ENCODE measurements around the gene DYNLT2. TPM values are rescaled to one million over a fixed set of nuclear protein-coding genes. Genes with fewer than 3 reads are reported as not detected.

DYNLT2 gene
- total and polyA plus RNA-seq, 10 donors, result 2.8 to 3.9 (median 3.6) TPM

DNA sequence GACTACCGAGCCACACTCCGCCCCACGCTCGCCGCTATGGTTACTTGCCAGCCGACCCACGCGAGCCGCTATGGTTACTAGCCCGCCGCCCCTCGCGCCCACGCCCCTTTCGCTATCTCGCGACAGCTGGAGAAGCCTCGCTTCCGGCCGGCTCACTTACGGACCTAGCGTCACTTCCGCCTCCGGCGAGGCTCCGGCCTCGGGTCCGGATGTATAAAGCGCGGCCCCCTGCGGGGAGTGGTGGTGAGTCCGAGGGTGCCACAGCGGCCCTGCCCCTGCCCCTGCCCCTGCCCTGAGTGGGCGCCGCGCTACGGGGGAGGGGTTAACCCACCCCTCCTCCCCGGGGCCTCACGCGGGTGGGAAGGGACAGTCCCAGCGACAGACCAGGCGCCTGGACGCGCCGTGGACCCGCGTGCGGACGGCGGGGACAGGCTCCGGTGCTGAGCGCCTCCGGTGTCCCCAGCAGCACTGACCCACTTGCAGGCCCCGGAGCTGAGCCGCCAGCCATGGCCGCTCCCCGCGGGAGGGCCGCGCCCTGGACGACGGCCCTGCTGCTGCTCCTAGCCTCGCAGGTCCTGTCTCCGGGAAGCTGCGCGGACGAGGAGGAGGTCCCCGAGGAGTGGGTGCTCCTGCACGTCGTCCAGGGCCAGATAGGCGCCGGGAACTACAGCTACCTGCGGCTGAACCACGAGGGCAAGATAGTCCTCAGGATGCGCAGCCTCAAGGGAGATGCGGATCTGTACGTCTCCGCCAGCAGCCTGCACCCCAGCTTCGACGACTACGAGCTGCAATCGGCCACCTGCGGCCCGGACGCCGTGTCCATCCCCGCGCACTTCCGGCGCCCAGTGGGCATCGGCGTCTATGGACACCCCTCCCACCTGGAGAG lies 49.2 kb downstream of the DYNLT2 start, which contains the start of the genes C6orf120 and WDR27:
Gene C6orf120, plus strand, starts transcription at position 173 of the 886 bp plus-strand sequence. Its CDS starts 334 bp downstream, at position 507.
Gene WDR27, minus strand, starts transcription at position 76 of the 886 bp plus-strand sequence. CDS start 13,024 bp downstream, outside the sequence.
- H3K4me3 ChIP-seq, result peak within 1 kb of the TSS; percentile 76 to 98 (median 92)
- peak within 1 kb of the TSS; percentile 91 to 99 (median 98) for H3K27ac ChIP-seq
- WGBS, 5 donors, result 0 to 1% (median 0%) methylated on average over 12 to 92 of the region's 92 CpGs
- intact Hi-C loops (cut with DNase I; ENCODE audit: low total_unique reads), result no loop called here
- peak; percentile 99 for DNase-seq
- no peaks in the 10 kb centered on the region for H3K9me3 ChIP-seq
- H3K4me1 ChIP-seq, result peaks cover 35 to 71% (median 56%) of the 10 kb centered on the region in 6 donors
- no peaks in the 10 kb centered on the region for H3K27me3 ChIP-seq (replicated peaks in 1 of 7)
- TF ChIP-seq, protein P1, sequence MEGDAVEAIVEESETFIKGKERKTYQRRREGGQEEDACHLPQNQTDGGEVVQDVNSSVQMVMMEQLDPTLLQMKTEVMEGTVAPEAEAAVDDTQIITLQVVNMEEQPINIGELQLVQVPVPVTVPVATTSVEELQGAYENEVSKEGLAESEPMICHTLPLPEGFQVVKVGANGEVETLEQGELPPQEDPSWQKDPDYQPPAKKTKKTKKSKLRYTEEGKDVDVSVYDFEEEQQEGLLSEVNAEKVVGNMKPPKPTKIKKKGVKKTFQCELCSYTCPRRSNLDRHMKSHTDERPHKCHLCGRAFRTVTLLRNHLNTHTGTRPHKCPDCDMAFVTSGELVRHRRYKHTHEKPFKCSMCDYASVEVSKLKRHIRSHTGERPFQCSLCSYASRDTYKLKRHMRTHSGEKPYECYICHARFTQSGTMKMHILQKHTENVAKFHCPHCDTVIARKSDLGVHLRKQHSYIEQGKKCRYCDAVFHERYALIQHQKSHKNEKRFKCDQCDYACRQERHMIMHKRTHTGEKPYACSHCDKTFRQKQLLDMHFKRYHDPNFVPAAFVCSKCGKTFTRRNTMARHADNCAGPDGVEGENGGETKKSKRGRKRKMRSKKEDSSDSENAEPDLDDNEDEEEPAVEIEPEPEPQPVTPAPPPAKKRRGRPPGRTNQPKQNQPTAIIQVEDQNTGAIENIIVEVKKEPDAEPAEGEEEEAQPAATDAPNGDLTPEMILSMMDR (IDR thresholded peaks at IDR 0.05 in 8 of 11, conservative IDR thresholded peaks at IDR 0.05 in 3 of 11), result peak in 8 of 11 experiments; percentile 11 to 43 (median 34)
- TF ChIP-seq POLR2A (IDR thresholded peaks at IDR 0.05) (peak; percentile 6 to 90 (median 48)), POLR2AphosphoS5 (IDR thresholded peaks at IDR 0.05) (peak; percentile 98 to 99 (median 99))
- peaks cover 0 to 31% (median 5%) of the 10 kb centered on the region in 6 donors for H3K36me3 ChIP-seq

DNA sequence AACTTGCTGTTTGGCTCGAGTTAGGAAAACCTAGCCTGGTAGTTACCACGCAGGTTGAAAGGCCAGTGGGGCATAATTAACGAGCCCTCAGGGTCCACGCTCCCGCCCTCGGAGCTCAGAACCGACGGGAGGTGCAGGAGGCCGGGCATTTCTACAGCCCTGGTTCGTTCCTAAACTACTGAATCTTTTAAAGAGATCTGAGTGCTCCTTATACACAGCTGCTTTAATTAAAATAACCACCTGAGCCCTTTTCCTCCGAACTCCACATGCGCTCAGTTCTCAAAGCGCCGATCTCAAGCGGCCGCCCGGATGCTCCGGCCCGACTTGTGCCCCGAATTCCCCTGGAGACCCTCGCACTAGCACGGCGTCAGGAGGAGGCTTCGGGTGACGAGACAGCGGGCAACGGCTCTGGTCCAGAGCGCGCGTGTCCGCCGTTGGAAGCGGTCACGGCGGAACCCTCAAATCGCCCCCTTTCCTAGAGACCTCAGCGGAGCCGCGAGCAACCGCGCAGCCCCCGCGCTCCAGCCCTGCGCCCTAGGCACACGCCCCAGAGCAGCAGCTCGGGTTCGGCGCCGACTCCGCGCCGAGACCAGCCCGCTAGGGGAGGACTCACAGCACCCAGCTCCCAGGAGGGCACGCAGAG lies 49.9 kb downstream of the DYNLT2 start:
- Histone ChIP-seq H3K4me3 (peak overlapping the region; percentile 76 to 98 (median 92)), H3K27ac (peak overlapping the region; percentile 91 to 99 (median 98)), H3K9me3 (peaks cover 0 to 3% (median 1%) of the 10 kb centered on the region in 8 donors), H3K36me3 (peaks cover 0 to 31% (median 5%) of the 10 kb centered on the region in 6 donors), H3K27me3 (replicated peaks in 1 of 7) (no peaks in the 10 kb centered on the region), H3K4me1 (peaks cover 35 to 64% (median 56%) of the 10 kb centered on the region in 6 donors)
- 0 to 1% (median 0%) methylated on average over 24 to 54 of the region's 54 CpGs for WGBS, 5 donors
- TF ChIP-seq POLR2A (IDR thresholded peaks at IDR 0.05), result peak in 1 of 3 donors; percentile 7
- TF ChIP-seq POLR2AphosphoS5 (IDR thresholded peaks at IDR 0.05), result no peak
- TF ChIP-seq, protein P1 (IDR thresholded peaks at IDR 0.05 in 8 of 11, conservative IDR thresholded peaks at IDR 0.05 in 3 of 11), result no peak
- intact Hi-C loops (cut with DNase I; ENCODE audit: low total_unique reads), result no loop called here
- no peak for DNase-seq

DNA sequence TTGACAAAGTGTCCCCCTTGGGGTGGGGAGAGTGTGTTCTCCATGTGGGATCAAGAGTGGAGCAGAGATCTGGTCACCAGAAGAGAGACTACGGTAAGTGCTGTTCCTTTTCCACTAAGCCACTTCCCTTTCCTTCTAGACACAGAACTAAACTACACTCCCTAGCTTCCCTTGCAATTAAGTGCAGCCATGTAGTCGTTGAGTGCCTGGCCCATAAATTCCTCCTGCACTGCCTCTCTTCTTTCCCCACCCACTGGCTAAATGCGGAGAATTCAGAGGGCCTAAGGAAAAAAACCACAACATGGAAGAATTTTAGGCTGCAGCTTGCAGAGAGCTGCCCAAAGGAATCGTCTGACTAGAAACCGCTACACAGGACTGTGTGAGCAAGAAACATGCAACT lies 51.1 kb downstream of the DYNLT2 start:
- Histone ChIP-seq H3K27me3 (replicated peaks in 1 of 7) (no peaks in the 10 kb centered on the region), H3K27ac (no peak overlapping the region), H3K36me3 (peaks cover 0 to 24% (median 5%) of the 10 kb centered on the region in 6 donors), H3K4me3 (peak overlapping the region in 1 of 8 donors; percentile 90), H3K9me3 (peaks cover 0 to 12% (median 9%) of the 10 kb centered on the region in 8 donors), H3K4me1 (peaks cover 35 to 52% (median 45%) of the 10 kb centered on the region in 6 donors)
- intact Hi-C loops (cut with DNase I; ENCODE audit: low total_unique reads), result no loop called here
- 44 to 61% (median 53%) methylated on average over 5 of the region's 5 CpGs for WGBS, 5 donors
- DNase-seq, result no peak
- no peak for TF ChIP-seq POLR2A (IDR thresholded peaks at IDR 0.05)
- TF ChIP-seq, protein P1 (IDR thresholded peaks at IDR 0.05 in 8 of 11, conservative IDR thresholded peaks at IDR 0.05 in 3 of 11), result no peak
- TF ChIP-seq POLR2AphosphoS5 (IDR thresholded peaks at IDR 0.05), result no peak
